GM18520 (cell line): ENCODE data around the gene ZFYVE21.

Source experiments
- ATAC-seq: cut with Tn5 transposase; IDR thresholded peaks from one replicate; pipeline ENCODE4 v1.9.1; 2021; ENCODE audit not compliant: unreplicated experiment

Gene ZFYVE21

DNA sequence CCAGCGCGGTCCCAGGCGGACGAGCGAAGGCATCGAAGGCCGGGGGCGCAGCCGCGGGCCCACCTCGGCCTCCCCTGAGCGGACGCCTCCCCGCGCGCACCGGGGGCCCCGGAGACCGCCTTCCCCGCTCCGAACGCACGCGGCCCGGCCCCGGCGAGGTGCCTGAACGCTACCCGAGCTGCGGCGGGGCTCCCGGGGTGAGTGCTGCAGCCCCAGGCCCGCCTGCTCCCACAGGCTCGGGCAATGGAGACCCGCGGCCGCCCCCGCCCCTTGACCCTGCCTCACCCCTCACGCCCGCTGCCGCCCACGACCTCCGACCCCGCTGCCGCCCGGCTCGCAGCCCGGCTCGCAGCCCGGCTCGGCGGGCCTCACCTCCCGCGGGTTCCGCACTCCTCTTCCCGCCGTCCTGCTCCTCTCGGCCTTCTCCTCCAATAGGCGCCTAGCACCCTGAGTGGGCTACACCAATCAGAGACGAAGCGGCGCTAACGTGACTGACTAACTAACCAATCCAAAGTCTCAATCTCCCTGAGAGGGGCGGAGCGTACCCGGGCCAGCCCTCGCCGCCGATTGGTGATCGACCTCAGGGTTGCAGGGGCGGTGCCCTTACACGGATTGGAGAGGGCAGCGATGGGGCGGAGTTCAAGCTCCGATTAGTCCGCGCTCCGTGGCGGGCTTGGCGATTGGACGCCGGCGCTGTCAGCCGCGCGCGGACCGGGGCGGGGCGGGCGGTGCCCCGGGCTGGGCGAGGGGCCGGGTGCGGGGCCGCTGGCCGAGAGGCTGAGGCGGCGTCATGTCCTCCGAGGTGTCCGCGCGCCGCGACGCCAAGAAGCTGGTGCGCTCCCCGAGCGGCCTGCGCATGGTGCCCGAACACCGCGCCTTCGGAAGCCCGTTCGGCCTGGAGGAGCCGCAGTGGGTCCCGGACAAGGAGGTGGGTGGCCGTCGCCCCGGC, at the start of gene ZFYVE21, which contains the start of gene XRCC3:
Gene ZFYVE21, plus strand, starts transcription at position 759 of the 949 bp plus-strand sequence. Its CDS starts 32 bp downstream, at position 791.
Gene XRCC3, minus strand, starts transcription at position 400 of the 949 bp plus-strand sequence. CDS start 4,364 bp downstream, outside the sequence.
- peak; percentile 93 for ATAC-seq

GRCh38 chr14:103667671-103668070, 47.9 kb upstream of the ZFYVE21 start:
- no peak for ATAC-seq

DNA sequence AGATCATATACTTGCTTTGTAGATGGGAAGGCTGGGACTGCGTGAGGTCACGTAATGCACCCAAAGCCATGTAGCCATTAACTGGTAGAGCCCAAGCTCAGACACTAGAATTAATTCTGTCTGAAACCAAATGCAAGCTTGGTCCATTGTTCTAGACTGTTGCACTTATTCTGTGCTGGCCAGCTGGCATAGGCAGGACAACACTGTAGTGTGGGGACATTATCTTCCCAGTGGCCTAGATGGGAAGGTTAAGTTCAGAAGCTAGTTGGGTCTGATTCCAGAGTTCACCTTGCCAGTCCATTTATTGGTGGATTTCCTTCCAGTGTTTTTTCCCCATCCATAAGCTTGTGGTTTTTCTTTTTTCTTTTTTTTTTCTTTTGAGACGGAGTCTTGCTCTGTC, 47.5 kb upstream of the ZFYVE21 start:
- no peak for ATAC-seq

DNA sequence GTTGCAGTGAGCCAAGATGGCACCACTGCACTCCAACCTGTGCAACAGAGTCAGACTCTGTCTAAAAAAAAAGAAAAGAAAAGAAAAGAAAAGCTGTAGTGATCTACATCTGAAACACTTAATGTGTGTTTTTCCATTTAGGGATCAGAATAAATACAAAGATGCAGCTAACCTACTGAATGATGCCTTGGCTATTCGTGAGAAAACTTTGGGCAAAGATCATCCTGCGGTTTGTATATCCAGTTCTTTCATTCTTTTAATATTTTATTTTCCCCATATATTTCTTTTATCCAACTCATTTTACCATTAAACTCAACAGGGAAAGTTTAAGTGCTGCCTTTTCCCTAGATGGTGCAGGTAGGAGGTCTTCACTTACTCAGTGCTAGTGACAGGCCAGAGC, 46.2 kb upstream of the ZFYVE21 start:
- ATAC-seq: no peak

GRCh38 chr14:103671911-103672310, 43.7 kb upstream of the ZFYVE21 start:
- ATAC-seq: no peak

DNA sequence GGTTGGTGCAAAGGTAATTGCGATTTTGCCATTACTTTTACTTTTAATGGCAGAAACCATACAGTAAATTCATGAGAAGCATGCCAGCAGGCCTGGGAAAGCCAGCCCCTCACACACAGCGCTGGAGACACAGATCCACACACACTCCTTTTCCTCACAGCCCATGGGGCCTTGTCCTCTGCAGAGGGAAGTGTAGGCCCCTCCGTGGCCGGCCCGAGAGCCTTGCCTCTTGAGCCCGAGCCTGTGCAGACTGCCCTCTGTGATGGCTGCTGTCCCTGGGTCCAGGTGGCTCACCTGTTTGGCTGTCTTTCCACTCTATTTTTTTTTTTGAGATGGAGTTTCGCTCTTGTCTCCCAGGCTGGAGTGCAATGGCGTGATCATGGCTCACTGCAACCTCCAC, 39.7 kb upstream of the ZFYVE21 start:
- no peak for ATAC-seq

DNA sequence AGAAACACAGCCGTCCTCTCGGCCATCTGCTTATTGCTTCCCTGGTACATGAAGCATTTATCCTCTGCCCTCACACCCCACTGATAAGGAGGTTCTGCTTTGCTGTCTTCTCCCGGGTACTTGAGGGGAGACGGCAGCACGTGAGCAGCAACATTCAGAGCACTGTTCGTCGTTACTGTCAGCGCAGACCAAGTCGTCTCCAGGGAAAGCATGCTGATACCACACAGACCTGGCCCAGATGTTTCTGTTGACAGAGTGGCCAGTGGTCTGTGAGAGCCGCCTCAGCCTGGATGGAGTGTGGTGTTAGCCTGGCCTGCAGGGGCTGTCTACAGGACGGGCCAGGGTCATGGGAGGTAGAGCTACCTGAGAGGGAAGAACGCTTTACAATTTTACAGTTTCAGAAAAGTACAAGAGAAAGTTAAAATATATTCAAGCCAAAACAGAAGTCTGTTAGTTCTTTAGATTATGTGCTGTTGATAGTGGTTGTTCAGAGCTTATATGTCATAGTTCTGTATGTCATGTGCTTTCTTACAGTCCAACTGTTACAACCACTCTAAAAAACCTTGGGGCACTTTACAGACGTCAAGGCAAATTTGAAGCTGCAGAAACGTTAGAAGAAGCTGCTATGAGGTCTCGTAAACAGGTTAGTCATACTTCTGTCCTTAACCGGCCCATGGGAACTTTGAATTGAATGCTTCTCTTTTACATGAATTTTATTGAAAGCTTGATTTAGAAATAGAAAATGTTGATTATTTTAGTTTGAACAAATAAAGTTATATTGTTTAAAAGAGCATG, 38.5 kb upstream of the ZFYVE21 start:
- no peak for ATAC-seq

DNA sequence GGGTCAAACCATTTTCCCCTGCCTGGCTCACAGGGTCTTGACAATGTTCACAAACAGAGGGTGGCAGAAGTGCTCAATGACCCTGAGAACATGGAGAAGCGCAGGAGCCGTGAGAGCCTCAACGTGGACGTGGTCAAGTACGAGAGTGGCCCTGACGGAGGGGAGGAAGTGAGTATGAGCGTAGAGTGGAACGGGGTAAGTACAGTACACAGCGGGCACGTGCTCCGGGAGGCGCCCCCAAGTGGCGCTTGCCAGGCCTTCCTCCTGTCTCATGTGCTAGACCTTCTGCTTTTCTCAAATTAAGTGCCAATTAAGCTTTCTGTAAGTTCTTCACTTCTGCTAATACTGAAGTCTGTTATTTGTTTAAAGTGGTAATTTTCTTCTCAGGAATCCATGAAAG, 36.3 kb upstream of the ZFYVE21 start:
- no peak for ATAC-seq

GRCh38 chr14:103680491-103681231, 34.9 kb upstream of the ZFYVE21 start:
- no peak for ATAC-seq

DNA sequence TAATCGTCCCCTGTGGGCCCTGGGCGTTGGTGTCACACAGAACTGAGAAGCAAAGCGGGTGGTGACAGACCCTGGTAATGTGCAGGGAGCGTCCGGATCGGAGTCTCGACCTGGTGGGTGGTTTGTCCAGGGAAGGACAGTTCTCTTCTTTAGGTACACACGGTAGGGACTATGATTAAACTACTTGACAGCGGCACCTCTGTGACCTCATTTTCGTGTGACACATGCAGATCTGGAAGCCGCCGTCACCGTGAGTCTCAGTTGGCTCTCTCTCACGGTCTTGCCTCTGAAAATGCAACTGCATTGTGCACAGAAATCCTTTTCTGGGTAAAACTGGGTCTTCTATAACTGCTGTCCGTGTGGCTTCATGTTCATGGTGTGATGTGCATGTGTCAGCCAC, 32.5 kb upstream of the ZFYVE21 start:
- no peak for ATAC-seq

DNA sequence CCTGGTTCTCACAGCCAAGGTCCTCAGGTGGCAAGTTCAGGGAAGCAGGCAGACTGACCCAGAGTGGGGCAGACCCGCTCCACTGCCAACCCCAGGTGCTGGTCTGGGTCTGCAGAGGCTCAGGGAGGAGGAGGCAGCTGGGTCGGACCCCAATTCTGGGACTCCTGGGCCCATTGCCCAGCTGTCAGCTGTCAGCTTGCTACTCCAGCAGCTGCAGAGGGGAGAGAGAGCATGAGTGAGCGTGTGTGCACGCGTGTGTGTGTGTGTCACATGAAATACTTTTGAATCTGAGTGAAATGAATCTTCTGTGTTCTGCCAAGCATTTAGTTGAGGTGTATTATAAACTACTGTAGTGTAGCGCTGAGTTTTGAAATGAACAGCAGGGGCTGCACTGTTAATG, 31.1 kb upstream of the ZFYVE21 start:
- no peak for ATAC-seq

DNA sequence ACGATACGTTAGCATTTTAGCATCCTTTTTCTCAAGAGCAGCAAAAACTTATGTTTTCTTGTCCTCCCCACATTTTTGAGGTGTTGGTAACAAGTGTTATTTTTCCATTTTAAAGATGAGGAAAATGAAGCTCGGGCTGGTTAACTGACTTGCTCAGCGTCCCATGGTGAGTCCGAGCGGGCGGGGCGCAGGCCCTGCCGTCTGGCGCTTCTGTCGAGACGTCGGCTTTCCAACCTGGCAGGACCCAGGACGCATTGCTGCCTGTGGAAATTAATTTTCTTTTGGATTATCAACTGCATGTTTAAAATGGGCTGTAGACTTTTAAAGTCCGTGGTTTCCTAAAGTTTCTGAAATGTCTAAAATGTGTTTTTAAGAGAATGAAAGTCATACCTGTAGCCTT, 30.7 kb upstream of the ZFYVE21 start:
- no peak for ATAC-seq

- ATAC-seq: no peak
These were observed 30.1 kb upstream of the ZFYVE21 start for GRCh38 chr14:103685276-103686211.

- ATAC-seq: no peak
These were observed 28.7 kb upstream of the ZFYVE21 start for GRCh38 chr14:103686831-103687485.

DNA sequence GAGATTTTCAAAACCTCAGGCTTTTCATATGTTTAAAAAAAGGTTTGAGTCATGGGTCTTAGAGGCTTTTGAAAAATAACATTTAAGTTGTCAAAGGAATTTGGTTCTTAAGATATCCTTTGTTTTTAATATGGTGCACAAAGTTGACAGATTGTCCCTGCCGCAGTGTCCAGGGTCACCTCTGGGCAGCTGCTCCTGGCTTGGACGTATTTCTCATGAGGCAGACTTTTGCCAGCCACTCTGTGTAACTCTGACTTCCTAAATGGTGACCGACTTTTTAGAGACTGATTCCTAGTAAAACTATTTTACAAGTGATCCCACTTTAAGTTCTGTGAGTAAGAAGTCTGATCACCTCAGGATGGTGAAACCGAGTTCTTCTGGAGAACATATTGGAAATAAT, 27.9 kb upstream of the ZFYVE21 start:
- no peak for ATAC-seq

DNA sequence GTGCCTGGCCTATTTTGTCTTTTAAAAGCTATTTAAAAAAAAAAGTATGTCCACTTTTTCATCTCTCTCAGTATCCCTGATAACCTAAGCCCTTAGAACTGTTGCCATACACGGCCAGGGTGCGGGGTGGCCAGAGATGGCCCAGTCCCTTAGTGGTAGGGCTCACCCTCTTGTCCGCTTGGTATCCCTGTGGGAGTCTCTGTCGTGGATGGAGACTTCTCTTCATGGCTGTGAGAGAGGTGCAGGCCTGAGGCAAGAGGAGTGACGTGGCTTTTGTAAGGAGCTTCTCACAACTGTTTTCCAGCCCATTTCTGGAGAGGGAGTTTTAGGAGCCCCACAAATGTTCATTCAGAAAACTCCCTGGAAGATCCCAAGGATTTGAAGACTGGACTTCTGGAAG, 27.2 kb upstream of the ZFYVE21 start:
- ATAC-seq: no peak

DNA sequence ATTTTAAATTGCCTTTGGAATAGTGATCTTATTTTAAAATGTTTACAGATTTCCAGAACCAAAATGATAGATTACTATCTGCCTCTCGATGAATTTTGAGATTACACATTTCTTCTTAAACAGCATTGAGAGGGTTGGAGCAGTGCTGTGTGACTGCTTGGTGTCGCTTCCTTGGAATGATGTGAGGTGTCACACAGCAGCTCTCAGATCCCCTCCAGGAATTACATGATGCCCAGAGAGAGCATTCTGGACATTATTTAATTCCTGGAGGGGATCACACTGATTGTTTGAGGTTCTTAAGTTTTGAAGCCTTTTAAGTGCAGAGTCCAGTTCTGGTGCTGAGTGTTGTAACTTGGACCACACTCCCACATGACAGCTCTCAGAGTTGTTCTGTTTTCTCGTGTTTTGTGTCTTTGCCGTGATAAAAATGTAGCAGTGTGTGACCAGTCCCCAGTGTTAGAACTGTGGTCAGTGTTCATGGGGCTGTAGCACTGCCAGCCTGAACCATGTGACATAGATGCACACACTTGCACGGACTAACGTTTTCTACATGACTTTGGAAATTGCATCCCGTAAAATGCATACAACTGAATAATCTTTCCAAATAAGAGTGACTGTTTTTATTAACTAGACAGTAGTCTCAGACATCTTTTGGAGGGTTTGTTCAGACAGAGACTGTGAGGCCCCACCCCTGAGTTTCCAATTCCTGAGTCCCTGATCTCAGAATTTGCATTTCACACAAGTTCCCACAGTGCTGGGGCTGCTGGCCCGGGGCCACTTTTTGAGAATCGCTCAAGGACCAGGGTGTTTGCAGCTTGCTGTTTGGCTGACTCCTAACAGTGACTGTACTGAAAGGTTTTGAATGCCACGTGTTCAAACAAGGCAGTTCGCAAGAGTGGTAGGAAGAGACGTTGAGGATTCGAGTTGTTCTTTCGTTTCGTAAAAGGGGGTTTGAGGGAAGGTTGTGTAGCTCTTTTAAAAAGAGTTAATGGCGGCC, 26.4 kb upstream of the ZFYVE21 start:
- ATAC-seq: peak; percentile 46

DNA sequence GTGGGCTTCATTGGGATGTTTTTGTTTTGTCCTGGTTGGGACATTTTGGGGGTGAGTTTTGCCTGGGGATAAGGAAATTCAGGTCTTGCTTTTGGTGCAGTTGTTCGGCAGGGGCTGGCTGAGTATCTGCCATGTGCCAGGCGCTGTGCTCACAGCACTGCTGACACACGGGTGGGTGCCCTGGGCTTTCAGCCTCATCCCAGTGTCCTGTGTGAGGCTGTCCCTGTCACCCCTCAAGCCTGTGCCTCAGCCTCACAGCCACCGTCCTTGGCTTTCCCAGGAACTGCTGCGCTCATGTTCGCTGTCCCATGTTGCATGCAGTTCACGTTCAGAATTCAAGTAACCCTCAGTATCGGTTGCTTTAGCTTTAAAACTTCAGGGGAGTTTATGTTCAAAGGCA, 25.3 kb upstream of the ZFYVE21 start:
- no peak for ATAC-seq
